Activated CD8-positive, alpha-beta memory T cell treated with anti-CD3 and anti-CD28 coated beads for 24 hours (primary cell): ENCODE measurements around the gene MALAT1.
A peak's percentile ranks its signal among the peaks of the same experiment; 100 is the strongest.

ENCODE experiments used
- DNase-seq: peaks from one replicate; pipeline ENCODE4 v3.0.0-alpha.2; 2020

The MALAT1 gene

GRCh38 chr11:65479184-65480145, 19.4 kb upstream of the MALAT1 start:
- DNase-seq, result no peak

GRCh38 chr11:65482306-65482850, 16.5 kb upstream of the MALAT1 start:
- no peak for DNase-seq

DNA sequence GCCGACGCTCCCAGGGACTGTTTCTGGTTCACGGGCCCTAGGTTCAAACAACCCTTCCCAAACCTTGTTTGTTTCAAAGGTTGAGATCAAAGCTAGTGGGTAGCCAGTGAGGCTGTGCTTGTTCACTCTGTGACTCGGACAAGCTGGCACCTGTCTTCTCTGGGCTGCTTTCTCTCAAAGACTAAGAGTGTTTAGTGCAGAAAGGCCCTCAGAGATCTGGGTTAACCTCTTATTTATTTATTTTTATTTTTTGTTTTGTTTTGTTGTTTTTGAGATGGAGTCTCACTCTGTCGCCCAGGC, 13.0 kb upstream of the MALAT1 start:
- no peak for DNase-seq

DNA sequence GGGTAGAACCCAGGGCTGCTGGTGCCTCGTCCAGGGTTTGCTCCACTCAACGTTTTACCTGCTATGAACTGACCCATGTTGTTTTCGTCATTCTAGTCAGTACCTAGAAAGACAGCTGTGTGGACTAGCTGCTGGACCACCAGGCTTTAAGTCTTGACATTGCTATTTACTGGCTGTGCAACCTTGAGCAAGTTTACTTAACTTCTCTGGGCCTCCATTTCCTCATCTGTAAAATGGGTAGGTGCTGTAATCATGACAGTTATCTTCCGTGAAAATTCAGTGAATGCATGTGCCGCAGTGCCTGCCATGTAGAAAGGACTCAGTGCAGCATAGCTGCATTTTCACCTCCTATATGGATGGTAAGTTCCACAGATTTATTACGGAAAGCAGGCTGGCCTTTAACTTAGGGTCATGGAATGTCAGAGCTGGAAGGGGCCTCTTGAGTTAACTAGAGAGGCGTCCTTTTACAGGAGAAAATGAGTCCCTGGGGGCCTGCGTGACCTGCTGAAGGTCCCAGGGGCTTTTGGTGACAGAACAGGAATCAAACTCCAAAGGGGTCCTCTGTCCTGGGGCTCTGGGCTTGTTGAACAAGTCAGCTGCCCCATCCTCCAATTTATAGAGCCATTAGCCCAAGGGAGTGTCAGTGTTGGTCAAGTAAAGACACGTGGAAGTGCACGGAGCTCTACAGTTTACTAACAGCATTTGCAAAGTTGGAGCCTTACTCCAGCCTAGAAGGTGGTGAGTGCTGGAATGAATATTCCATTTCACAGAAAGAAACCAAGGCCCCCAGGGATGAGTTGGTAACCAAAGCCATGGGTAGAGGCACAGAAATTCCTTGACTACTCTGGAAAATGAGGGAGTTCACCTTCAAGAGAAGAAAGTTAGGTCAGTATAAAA, 12.0 kb upstream of the MALAT1 start:
- no peak for DNase-seq

DNA sequence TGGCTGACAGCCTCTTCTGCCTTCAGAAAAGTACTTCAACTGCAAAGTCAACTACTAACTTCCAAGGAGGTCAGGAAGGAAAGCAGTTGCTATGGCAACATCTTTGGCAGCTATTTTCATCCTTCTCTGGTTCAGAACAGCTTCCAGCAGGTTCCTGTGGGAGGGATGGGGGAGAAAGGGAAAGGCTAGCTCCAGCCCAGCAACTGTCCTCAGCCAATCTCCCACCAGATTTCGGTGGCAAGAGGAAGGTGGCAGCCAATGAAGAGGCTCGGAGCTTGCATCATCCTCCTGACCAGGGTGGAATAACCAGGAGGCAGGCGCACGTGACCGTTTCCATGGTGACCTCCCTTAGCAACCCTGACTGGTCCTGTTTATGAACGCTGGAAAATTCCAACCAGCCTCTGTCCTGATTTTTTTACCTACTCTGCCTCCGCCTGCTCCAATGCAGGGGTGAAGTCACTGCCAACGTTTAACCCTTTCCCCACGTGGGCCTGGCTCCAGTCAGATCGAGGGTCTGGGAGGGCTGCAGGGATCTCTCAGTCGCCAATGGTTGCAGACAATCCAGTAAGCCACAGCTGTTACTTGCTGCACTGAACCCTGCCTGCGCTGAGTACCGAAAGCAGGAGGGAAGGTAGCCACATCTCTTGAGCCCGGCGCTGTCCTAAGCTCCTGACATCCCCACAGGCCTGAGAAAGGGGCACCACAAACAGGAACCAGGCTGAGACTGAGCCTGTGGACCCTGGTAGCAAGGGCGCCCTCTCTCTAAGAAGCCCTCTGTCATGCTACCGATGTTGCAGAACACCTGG, 11.2 kb upstream of the MALAT1 start:
- no peak for DNase-seq

DNA sequence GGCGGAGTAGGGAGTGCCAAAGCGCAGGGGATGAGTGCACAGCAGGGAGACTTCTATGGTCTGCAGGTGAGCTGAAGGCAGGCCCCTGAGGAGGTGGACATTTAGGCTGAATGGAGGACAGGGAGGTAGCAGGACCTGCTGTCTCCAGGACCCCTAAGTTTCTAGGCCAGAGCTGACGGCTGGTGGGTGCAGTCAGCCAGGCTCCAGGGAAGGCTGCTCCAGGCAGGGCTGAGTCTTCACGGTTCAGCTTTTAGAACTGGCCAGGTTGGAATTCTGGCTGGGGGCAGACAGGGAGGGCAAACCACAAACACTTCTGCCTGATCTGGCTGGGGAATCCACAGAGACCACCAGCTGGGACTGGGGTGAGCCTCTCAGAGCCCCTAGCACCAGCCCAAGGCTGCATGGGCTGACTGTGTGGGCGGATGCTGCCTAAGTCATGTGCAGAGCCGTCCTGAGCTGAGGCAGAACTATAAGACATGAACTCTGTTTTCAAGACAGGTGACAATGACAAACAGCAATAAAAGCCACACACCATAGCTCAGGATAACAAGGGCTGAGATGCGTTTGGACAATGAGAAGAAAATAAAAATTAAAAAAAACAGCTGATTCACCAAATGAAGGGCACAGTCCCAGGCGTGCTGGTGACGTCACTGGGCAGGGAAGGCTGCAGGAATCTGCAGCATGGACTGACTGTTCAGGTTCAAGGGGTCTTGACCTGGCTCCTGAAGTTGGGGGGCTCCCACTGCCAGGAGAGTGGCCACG, 10.4 kb upstream of the MALAT1 start:
- DNase-seq, result no peak

- no peak for DNase-seq
These were observed 9.7 kb upstream of the MALAT1 start for GRCh38 chr11:65489035-65489705.

DNA sequence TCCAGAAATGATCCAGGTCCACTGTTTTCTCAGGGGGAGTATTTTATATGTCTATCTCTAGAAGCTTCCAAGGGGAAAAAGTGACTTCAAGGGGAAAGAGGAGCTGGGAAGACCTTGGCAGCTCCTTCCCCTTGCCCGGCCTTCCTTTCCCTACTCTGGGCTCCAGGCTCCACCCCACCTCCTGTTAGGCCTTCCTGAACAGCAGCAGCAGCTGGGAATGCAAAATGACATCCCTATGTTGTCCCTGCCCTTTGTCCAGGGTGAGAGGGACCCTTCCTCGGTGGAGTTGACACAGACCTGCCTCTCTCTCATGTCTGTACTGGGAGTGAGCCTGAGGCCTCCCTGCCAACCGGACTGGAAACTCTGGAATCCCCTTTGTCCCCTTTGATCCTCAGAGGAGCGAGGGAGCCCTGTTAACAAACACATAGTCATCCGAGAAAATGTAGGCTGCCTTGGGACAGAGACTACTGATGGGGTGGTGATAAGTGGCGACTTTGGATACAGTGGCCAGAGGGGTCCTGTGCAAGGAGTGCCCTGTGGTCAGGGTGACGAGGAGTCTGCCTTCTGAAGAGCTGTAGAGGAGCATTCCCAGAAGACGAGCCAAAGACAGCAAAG, 9.0 kb upstream of the MALAT1 start:
- no peak for DNase-seq

GRCh38 chr11:65491163-65491465, 7.7 kb upstream of the MALAT1 start:
- no peak for DNase-seq

DNA sequence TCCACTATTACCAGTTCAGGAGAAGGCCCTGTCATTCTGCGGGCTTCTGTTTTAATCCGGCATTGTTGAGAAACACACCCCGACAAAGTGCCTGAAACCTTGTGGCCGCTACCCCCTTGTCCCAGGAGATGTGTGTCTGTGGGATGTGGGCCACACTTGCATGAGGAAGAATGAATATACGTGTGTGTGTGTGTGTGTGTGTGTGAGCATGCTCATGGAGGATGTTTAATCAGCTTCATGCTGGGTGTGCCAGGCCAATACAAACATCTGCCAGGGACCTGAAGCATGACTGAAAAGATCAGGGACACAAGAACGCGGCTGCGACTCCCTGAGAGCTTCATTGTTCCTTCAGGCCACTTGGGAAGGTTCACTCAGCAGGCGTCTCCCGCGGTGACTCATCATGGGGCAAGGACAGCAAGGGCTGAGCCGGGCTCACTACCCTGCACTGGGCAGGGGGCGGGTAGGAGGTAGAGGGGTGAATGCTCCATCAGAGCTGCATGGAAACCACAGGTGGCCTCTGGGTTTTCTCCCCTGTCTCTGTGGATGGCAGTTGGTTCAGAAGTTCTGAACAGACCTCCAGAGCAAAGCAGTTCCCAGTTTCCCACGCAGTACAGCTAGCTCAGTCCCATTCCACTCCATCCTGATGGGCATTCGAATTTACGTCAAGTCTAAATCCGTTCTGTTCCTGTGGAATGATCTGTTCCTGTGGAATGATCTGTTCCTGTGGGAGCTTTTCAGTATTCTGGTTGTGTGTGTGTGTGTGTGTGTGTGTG, 7.0 kb upstream of the MALAT1 start:
- DNase-seq, result no peak

- no peak for DNase-seq
These were observed 6.5 kb upstream of the MALAT1 start for GRCh38 chr11:65492387-65492636.

DNA sequence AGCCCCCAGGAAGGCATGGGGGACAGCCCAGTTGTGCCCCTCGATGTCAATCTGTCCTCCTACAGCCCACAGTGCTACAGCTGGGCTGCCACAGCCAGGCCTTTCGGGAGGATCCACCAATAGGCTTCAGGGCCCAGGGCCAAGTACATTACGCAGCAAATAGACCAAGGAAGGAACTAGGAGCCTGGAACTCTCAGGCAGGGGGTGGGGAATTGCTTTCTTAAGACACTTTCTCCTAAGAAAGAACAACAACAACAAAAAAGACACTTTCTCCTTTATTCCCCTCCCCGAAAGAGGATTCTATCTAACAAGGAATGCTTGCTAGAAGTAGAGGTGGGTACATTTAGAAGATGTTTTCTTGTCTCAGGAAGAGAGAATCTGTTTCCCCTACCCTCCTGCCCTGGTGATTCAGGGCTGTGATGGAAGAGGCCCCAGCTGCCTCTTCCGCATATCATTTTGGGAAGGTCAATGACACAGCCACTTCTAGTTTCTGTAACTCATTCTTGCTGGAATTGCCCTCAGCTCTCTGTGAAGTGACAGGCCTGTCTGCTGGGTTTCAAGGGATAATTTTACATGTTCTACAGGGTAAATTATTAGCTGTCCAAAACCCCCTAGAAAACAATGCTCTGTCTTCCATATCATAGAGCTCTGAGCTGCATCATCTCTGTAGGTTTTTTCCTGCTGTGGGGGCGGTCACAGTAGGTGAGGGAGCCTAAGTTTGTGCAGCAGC, 6.0 kb upstream of the MALAT1 start:
- no peak for DNase-seq

GRCh38 chr11:65493367-65494176, 5.3 kb upstream of the MALAT1 start:
- no peak for DNase-seq

GRCh38 chr11:65496304-65497140, 2.3 kb upstream of the MALAT1 start:
- DNase-seq, result peak; percentile 75

- peak; percentile 99 for DNase-seq
These were observed 1.5 kb upstream of the MALAT1 start for GRCh38 chr11:65497141-65498041.

DNA sequence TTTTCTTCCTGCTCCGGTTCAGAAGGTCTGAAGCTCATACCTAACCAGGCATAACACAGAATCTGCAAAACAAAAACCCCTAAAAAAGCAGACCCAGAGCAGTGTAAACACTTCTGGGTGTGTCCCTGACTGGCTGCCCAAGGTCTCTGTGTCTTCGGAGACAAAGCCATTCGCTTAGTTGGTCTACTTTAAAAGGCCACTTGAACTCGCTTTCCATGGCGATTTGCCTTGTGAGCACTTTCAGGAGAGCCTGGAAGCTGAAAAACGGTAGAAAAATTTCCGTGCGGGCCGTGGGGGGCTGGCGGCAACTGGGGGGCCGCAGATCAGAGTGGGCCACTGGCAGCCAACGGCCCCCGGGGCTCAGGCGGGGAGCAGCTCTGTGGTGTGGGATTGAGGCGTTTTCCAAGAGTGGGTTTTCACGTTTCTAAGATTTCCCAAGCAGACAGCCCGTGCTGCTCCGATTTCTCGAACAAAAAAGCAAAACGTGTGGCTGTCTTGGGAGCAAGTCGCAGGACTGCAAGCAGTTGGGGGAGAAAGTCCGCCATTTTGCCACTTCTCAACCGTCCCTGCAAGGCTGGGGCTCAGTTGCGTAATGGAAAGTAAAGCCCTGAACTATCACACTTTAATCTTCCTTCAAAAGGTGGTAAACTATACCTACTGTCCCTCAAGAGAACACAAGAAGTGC, 661 bp upstream of the MALAT1 start:
- DNase-seq, result peak; percentile 87

GRCh38 chr11:65498727-65498976, 193 bp upstream of the MALAT1 start:
- no peak for DNase-seq
